Activated T-cell treated with anti-CD3 and anti-CD28 coated beads for 4 hours (primary cell): ENCODE data around the gene HECW1.
"Not testable (repeated sequence)": the region's sequence is repeated elsewhere in the genome, so short reads cannot be mapped to it uniquely, and the experiment has no call there.

Source experiments
- DNase-seq: peaks from one replicate; pipeline ENCODE4 v3.0.0-alpha.2; 2020

Gene HECW1

GRCh38 chr7:43211693-43212092, 99.2 kb downstream of the HECW1 start:
- no peak for DNase-seq

GRCh38 chr7:43212921-43213320, 100.5 kb downstream of the HECW1 start:
- DNase-seq = no peak

- no peak for DNase-seq
Observed at GRCh38 chr7:43215061-43215460, 102.6 kb downstream of the HECW1 start.

- no peak for DNase-seq
Observed at GRCh38 chr7:43217055-43217454, 104.6 kb downstream of the HECW1 start.

GRCh38 chr7:43218901-43219300, 106.5 kb downstream of the HECW1 start:
- DNase-seq = not testable (repeated sequence)

- DNase-seq = no peak
Observed at GRCh38 chr7:43220250-43220649, 107.8 kb downstream of the HECW1 start.

- no peak for DNase-seq
Observed at GRCh38 chr7:43220742-43221141, 108.3 kb downstream of the HECW1 start.

- no peak for DNase-seq
Observed at GRCh38 chr7:43229801-43230200, 117.4 kb downstream of the HECW1 start.

- DNase-seq = no peak
Observed at GRCh38 chr7:43232366-43232765, 119.9 kb downstream of the HECW1 start.

GRCh38 chr7:43234073-43234472, 121.6 kb downstream of the HECW1 start:
- DNase-seq = no peak

GRCh38 chr7:43234968-43235367, 122.5 kb downstream of the HECW1 start:
- DNase-seq = no peak

- no peak for DNase-seq
Observed at GRCh38 chr7:43240565-43240964, 128.1 kb downstream of the HECW1 start.

GRCh38 chr7:43242628-43243255, 130.3 kb downstream of the HECW1 start:
- DNase-seq = no peak

GRCh38 chr7:43244232-43244631, 131.8 kb downstream of the HECW1 start:
- no peak for DNase-seq

- DNase-seq = no peak
Observed at GRCh38 chr7:43244784-43245183, 132.3 kb downstream of the HECW1 start.

- DNase-seq = no peak
Observed at GRCh38 chr7:43247757-43248156, 135.3 kb downstream of the HECW1 start.

GRCh38 chr7:43248553-43248952, 136.1 kb downstream of the HECW1 start:
- DNase-seq = no peak

- no peak for DNase-seq
Observed at GRCh38 chr7:43248961-43249822, 136.7 kb downstream of the HECW1 start.

GRCh38 chr7:43249823-43250145, 137.3 kb downstream of the HECW1 start:
- no peak for DNase-seq

GRCh38 chr7:43260980-43261878, 148.8 kb downstream of the HECW1 start:
- DNase-seq = peak; percentile 50

- no peak for DNase-seq
Observed at GRCh38 chr7:43265139-43265538, 152.7 kb downstream of the HECW1 start.

GRCh38 chr7:43273939-43274719, 161.7 kb downstream of the HECW1 start:
- DNase-seq = no peak

- no peak for DNase-seq
Observed at GRCh38 chr7:43274752-43275151, 162.3 kb downstream of the HECW1 start.
